H1 (cell line): ENCODE results near the gene TYRO3.

ENCODE experiments used
- CTCF ChIP-seq, 3 experiments: IDR thresholded peaks; 1 replicate in 2 of 3; 2 replicates in 1 of 3; pipeline versions ENCODE4 v1.5.1 to v1.6.1; 2011; ENCODE audit warnings: low read length in 3 of 3, mild to moderate bottlenecking in 3 of 3, inconsistent platforms in 2 of 3, low read depth in 1 of 3, moderate library complexity in 1 of 3; ENCODE audit not compliant: insufficient read depth in 1 of 3; ENCODE audit errors: control extremely low read depth in 1 of 3
- HDAC2 ChIP-seq, 2 experiments: fragments of 300-600 bp in 1 of 2; sonication (generic) in 1 of 2; IDR thresholded peaks; 2 replicates each; pipeline ENCODE4 v1.6.1; 2011 to 2012; ENCODE audit warnings: low read depth in 2 of 2, low read length in 2 of 2, mild to moderate bottlenecking in 2 of 2, moderate library complexity in 2 of 2, borderline replicate concordance in 1 of 2, inconsistent platforms in 1 of 2
- MAFK ChIP-seq: IDR thresholded peaks from 2 replicates; pipeline ENCODE4 v1.6.1; 2012; ENCODE audit warnings: low read depth, mild to moderate bottlenecking, improper control_type of control experiment, low read length
- POLR2A ChIP-seq, 2 experiments: IDR thresholded peaks; 1 replicate in 1 of 2; 2 replicates in 1 of 2; pipeline ENCODE4 v1.6.1; 2011; ENCODE audit warnings: low read depth in 2 of 2, low read length in 2 of 2, mild to moderate bottlenecking in 2 of 2; ENCODE audit errors: control extremely low read depth in 1 of 2
- POLR2AphosphoS5 ChIP-seq: IDR thresholded peaks from 2 replicates; pipeline ENCODE4 v1.6.1; 2011; ENCODE audit warnings: low read depth, low read length
- RAD21 ChIP-seq, 2 experiments: IDR thresholded peaks in 1 of 2; conservative IDR thresholded peaks in 1 of 2; 2 replicates each; pipeline ENCODE4 v1.6.1; 2011; ENCODE audit warnings: low read depth in 2 of 2, low read length in 2 of 2, improper control_type of control experiment in 1 of 2, inconsistent platforms in 1 of 2, mild to moderate bottlenecking in 1 of 2, moderate library complexity in 1 of 2
- RXRA ChIP-seq: IDR thresholded peaks from 2 replicates; pipeline ENCODE4 v1.6.1; 2011; ENCODE audit warnings: low read depth, mild to moderate bottlenecking, low read length, moderate library complexity; ENCODE audit not compliant: insufficient read depth
- SIN3A ChIP-seq, 2 experiments: IDR thresholded peaks in 1 of 2; conservative IDR thresholded peaks in 1 of 2; 2 replicates each; pipeline ENCODE4 v1.6.1; 2011 to 2012; ENCODE audit warnings: low read length in 2 of 2, improper control_type of control experiment in 1 of 2, low read depth in 1 of 2, mild to moderate bottlenecking in 1 of 2
- TEAD4 ChIP-seq: IDR thresholded peaks from 2 replicates; pipeline ENCODE4 v1.6.1; 2012; ENCODE audit warnings: low read depth, low read length, inconsistent platforms, mixed read lengths

GRCh38 chr15:41620536-41621199 is 61.7 kb downstream of the TYRO3 start:
- TF ChIP-seq CTCF (IDR thresholded peaks at IDR 0.05; ENCODE audit: control extremely low read depth in 1 of 3, insufficient read depth in 1 of 3, low read depth in 1 of 3, low read length in 3 of 3): no peak
- TF ChIP-seq RAD21 (IDR thresholded peaks at IDR 0.05 in 1 of 2, conservative IDR thresholded peaks at IDR 0.05 in 1 of 2; ENCODE audit: low read depth in 2 of 2, low read length in 2 of 2): no peak
- TF ChIP-seq SIN3A (conservative IDR thresholded peaks at IDR 0.05 in 1 of 2, IDR thresholded peaks at IDR 0.05 in 1 of 2; ENCODE audit: low read depth in 1 of 2, low read length in 2 of 2): no peak
- TF ChIP-seq RXRA: no peak
- TF ChIP-seq POLR2A (IDR thresholded peaks at IDR 0.05; ENCODE audit: control extremely low read depth in 1 of 2, low read depth in 2 of 2, low read length in 2 of 2): no peak
- no peak for TF ChIP-seq POLR2AphosphoS5
- no peak for TF ChIP-seq HDAC2 (IDR thresholded peaks at IDR 0.05; ENCODE audit: borderline replicate concordance in 1 of 2, low read depth in 2 of 2, low read length in 2 of 2)
- TF ChIP-seq MAFK: no peak
- TF ChIP-seq TEAD4: no peak
